Measurements from ENCODE around the gene COL27A1.

The COL27A1 gene

DNA sequence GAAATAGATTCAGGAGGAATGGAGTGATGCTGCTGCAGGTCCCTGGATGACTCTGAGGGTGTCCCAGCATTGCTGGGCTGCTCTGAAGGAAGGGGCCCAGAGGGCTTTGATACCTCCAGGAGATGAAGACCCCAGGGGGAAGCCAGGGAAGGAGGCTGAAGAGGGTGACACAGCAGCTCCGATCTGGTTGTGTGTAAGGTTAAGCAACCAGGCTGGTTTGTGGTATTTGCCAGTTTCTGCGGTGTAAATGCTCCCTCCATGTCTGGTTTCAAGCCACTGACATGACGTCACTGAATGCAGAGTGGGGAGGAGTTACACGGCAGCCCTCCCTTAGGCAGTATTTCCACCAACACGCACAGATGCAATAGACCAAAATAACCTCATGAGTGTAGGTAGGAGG, 127.6 kb downstream of the COL27A1 start:
- no peak for TF ChIP-seq ZFX (IDR thresholded peaks at IDR 0.05)
- TF ChIP-seq, protein P1, sequence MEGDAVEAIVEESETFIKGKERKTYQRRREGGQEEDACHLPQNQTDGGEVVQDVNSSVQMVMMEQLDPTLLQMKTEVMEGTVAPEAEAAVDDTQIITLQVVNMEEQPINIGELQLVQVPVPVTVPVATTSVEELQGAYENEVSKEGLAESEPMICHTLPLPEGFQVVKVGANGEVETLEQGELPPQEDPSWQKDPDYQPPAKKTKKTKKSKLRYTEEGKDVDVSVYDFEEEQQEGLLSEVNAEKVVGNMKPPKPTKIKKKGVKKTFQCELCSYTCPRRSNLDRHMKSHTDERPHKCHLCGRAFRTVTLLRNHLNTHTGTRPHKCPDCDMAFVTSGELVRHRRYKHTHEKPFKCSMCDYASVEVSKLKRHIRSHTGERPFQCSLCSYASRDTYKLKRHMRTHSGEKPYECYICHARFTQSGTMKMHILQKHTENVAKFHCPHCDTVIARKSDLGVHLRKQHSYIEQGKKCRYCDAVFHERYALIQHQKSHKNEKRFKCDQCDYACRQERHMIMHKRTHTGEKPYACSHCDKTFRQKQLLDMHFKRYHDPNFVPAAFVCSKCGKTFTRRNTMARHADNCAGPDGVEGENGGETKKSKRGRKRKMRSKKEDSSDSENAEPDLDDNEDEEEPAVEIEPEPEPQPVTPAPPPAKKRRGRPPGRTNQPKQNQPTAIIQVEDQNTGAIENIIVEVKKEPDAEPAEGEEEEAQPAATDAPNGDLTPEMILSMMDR (conservative IDR thresholded peaks at IDR 0.05): no peak
- H3K27ac ChIP-seq: no peak overlapping the region

DNA sequence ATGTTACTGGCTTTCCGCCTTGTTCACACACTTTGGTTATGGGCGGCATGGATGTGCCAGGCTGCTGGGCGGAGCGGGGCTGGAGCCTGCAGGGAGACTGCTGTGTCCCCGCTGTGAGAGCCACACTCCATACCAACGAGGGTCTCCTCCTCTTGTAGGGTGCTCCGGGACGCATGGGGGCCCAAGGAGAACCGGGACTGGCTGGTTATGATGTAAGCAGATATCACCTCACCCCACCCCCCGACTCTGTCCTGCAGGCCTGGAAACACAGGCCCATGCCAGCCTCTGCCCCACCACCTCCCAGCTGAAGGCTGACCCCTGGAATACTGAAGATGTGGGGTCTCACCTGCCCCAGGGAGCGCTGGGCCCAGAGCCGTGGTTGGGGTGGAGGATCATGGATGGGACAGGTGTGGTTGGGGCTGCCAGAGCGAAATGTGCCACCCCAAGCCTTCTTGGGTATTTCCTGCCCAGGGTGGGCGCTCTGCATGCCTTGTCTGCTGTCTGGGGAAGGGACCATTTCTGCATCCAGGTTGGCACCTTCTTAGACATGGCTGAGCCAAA, 128.3 kb downstream of the COL27A1 start:
- H3K27ac ChIP-seq: no peak overlapping the region
- TF ChIP-seq, protein P1 (conservative IDR thresholded peaks at IDR 0.05): no peak
- TF ChIP-seq ZFX (IDR thresholded peaks at IDR 0.05): no peak

DNA sequence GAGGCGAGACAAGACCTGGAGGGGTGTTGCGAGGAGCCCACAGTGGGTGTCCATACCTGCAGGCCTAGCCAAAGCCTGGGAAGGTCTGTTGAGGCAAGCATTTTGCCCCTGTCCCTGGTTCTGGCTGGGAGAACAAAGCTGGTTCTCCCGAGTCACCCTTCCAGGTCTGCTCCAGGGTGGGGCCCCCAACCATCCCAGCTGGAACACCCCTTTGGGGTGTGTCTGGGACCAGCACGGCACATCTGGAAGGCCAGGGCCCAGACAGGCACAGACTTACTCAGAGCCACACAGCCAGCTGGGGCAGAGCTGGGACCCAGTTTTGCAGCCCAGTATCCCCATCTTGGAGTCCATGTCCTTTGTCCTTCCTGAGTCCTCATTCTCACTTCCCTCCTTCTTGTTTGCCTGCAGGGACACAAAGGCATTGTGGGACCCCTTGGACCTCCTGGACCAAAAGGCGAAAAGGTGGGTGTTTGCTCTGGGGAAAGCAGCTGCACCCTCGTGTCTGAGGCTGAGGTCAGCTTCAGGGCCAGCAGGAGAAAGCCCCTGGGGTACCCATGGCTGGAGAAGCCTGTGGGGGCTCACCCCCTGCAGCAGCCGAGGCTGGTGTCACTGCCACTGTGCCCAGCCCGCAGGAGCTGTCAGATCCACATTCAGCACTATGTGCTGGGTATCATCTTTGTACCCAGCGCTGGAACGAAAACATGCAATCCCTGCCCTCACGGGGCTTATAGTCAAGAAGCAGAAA, 129.2 kb downstream of the COL27A1 start:
- no peak for TF ChIP-seq ZFX (IDR thresholded peaks at IDR 0.05)
- TF ChIP-seq, protein P1 (conservative IDR thresholded peaks at IDR 0.05): no peak
- no peak overlapping the region for H3K27ac ChIP-seq

- TF ChIP-seq, protein P1 (conservative IDR thresholded peaks at IDR 0.05): no peak
- no peak for TF ChIP-seq ZFX (IDR thresholded peaks at IDR 0.05)
- H3K27ac ChIP-seq: no peak overlapping the region
These were observed 130.0 kb downstream of the COL27A1 start for GRCh38 chr9:114285166-114285867.

DNA sequence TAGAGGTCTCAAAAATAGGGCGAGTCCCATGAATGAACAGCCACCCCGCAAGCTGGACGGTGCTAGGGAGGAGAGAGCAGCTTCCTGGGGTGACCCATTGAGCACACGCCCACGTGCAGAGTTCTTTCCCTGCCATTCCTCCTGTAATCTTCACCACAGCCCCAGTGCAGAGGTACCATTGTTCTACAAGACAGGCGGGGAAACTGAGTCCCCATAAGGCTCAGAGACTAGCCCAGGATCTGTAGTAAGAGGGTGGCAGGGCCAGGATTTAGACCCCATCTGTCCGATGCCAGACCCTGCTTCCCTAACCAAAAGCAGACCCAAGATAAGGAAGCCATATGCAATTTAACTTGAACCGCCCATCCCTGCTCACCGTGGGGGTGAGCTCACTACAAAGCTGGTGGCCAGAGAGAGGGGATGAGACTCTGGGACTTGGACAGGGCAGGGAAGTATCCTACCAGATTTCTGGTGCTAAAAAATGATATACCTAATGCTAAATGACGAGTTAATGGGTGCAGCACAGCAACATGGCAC, 130.9 kb downstream of the COL27A1 start:
- TF ChIP-seq, protein P1 (conservative IDR thresholded peaks at IDR 0.05): no peak
- TF ChIP-seq ZFX (IDR thresholded peaks at IDR 0.05): no peak
- H3K27ac ChIP-seq: no peak overlapping the region

DNA sequence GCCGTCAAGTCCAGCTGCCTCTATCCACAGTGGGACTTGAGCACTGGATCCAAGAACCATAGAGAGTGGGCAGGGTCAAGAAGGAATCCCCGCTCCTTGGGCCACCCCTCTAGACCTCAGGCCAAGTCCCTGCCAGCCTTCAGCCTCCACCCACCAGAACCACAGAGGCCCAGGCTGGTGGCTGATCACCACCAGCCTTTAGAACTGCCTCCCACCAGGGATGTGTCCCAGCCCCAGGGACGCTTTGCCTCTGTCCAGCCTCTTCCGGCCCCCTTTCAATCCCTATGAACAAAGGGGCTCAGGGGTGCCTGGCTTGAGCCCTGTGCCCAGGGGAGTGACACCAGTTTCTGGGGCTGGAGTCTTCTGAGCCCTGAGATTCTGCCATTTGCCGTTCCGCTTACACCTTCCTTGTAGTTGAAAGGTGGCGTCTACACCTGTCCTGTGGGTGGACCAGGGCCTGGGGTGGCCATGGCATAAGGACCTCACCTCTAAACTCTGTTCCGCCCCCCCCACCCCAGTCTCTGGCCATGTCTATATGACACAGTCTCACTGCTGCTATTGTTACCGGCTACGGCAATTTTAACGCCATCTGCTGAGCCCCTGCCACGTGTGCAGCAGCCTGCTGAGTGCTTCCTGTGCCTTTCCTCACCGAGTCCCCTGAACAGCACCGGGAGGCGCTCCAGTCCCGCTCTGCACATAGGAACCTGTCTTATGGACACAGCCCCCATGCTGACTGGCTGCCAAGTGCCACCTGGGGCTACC, 131.8 kb downstream of the COL27A1 start:
- TF ChIP-seq, protein P1 (conservative IDR thresholded peaks at IDR 0.05): no peak
- no peak for TF ChIP-seq ZFX (IDR thresholded peaks at IDR 0.05)
- H3K27ac ChIP-seq: no peak overlapping the region

Data from C4-2B (cell line).